KOPT-K1 (cell line): ENCODE measurements around the gene GSN.

ENCODE experiments used
- H3K27ac ChIP-seq: fragments of 200-600 bp; sonication (generic); 2 replicates; pipeline ENCODE4 v1.5.1; 2016; ENCODE audit warnings: antibody characterized with exemption, mild to moderate bottlenecking, low read depth, low read length; ENCODE audit not compliant: poor library complexity, severe bottlenecking
- H3K36me3 ChIP-seq: fragments of 200-600 bp; sonication (generic); 2 replicates; pipeline ENCODE4 v1.5.1; 2017; ENCODE audit warnings: antibody characterized with exemption, mild to moderate bottlenecking, low read length, moderate library complexity; ENCODE audit not compliant: insufficient read depth
- H3K9me3 ChIP-seq: fragments of 200-600 bp; sonication (generic); 2 replicates; pipeline ENCODE4 v1.5.1; 2017; ENCODE audit warnings: antibody characterized with exemption, low read length, mild to moderate bottlenecking; ENCODE audit not compliant: insufficient read depth, poor library complexity, severe bottlenecking

Gene GSN

DNA sequence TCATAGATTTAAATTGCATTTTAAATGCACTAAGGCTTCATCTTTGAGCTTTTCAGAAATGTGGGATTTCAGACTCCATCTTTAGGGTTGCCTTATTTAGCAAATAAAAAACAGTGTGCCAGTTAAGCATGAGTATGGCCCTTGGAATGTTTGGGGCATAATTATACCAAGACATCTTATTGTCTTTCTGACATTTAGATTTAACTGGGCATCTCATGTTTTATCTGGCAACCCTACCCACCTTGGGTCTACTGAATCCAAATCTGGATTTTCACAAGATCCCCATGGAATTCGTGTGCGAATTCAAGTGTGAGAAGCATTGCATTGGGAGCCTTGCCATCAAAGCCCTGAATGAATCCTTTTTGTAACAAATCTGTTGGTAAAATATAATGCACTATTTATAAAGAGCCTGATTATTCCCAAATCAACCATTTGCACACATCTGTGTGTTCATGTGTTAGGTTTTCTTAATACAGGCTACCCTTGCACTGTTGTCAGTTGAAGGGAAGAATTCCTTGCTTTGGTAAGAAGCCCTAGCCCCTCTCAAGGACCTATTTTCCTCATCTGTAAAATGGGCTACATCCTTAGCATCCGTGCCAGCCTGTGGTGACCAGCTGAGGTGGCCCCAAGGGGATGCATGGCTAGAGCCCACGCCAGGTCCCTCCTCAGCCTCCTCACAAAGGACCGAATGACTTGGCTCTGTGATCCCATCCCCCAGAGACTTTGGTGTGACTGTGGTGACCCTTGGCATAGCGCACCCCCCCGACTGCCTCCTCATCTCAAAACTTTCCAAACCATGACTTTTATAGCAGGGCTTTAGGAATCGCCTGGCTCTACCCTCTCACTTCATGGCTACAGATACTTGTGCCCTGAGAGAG, 8.1 kb downstream of the GSN start:
- Histone ChIP-seq H3K9me3 (no peaks in the 10 kb centered on the region), H3K36me3 (no peaks in the 10 kb centered on the region), H3K27ac (no peak overlapping the region)

DNA sequence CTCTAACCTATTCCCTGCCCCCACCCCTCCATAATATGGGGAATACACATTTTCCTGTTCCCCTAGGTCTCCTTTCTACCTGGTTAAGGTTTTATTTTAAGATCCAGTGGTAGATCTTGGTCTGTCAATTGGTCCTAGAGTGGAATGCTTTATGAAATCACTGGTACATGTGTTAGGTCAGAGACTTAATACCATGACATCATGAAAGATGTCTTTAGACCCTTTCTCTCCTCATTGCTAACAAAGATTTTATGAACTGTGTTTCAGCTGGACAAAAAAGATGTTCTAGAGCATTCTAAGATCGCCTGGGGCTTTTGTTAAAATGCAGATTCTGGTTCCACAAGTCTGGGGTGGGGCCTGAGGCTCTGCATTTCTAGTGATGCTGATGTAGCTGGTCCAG, 9.1 kb downstream of the GSN start:
- Histone ChIP-seq H3K27ac (no peak overlapping the region), H3K9me3 (no peaks in the 10 kb centered on the region), H3K36me3 (no peaks in the 10 kb centered on the region)

DNA sequence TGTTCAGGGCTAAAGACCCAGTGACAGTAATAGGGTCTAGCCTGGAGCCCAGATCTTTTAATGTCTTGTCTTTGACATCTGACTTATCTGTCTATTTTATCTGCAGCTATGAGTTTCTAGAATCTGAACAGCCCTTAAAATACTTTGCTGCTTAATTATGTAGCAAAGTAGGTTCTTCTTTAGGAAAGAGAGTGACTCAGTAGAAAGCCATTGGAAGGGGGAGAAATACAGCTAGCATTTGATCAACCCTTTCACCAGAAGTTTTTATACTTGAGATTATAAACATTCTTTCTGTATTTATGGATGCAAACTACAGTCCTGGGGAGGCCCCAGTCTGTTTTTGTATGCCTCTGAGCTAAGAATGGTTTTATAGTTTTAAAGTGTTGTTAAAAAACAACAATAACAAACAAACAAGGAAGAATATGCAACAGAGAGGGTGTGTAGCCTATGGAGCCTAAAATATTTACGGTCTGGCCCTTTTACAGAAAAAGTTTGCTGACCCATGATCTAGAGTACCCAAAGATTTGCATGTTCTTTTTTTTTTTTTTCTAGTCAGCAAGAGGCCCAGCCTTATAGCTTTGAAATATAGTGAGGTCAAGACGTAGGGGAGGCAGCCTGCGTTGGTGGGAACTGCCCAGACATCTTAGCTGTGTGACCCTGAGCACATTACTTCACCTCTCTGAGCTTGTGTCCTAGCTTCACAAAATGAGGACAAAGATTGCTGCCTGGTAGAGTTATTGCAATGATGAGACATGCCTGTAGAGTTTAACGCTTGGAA, 9.7 kb downstream of the GSN start:
- no peaks in the 10 kb centered on the region for H3K36me3 ChIP-seq
- no peaks in the 10 kb centered on the region for H3K9me3 ChIP-seq
- H3K27ac ChIP-seq: no peak overlapping the region

DNA sequence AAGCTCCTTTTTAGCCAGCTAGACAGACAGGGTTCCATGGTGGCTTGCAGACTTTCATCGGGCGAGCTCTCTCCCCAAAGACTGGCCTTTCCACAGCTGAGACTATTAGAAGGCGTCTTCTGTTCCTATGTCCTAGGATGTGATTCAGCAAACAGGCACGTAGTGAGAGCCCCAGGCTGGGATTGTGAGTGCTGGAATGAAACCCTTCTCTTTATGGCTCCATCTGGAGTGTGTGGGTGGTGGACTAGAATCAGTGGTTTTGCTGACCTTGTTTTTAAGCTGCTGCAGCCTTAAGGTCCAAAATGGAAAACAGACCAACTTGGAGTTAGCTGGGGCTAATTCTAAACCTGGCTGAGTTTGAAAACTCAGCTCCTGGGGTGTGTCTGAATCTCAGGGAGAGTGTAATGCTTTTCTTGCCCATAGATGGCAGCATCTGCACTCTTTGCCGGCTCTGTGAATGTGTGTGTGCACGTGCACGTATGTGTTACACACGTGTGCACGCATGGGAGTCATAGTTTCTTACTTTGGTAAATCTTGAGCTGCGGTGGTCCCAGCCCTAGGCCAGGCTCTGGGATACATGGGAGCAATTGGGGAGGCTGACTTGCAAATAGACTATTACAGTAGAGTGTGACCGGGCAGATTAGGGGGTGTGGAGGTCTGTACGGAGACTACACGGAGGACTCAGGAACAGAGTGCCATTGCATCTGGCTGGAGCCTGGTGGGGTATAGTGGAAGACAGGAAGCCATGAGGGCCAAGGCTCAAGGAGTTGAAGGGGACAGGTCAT, 10.7 kb downstream of the GSN start:
- H3K9me3 ChIP-seq: no peaks in the 10 kb centered on the region
- H3K36me3 ChIP-seq: no peaks in the 10 kb centered on the region
- no peak overlapping the region for H3K27ac ChIP-seq

DNA sequence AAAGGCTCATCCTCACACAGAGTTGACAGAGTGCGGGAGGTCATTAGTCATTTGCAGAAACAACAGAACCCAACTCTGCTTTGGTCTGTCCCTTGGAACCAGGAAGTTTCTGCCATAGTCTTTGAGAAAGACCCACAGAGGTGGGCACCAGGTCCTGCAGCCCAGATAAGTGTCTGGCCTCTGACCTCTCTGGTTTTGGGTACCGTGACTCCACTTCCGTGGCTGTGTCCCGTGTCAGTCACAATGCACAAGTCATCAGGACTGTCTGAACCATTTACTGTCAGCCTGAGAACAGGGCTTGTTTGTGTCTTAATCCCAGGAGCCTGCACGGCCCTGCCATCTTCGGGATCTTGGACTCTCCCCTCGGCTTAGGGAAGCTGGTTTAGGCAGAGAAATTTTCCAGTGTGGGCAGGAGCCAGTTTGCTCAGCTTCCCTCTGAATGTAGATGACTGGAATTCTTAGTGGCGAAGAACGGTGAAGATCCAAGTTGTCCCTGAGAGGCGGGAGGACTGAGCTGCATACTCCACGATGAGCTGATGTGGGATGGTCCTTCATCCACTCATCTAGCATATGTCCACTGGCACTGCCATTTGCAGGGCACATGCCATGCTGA, 11.9 kb downstream of the GSN start:
- H3K36me3 ChIP-seq: no peaks in the 10 kb centered on the region
- H3K27ac ChIP-seq: no peak overlapping the region
- H3K9me3 ChIP-seq: no peaks in the 10 kb centered on the region

DNA sequence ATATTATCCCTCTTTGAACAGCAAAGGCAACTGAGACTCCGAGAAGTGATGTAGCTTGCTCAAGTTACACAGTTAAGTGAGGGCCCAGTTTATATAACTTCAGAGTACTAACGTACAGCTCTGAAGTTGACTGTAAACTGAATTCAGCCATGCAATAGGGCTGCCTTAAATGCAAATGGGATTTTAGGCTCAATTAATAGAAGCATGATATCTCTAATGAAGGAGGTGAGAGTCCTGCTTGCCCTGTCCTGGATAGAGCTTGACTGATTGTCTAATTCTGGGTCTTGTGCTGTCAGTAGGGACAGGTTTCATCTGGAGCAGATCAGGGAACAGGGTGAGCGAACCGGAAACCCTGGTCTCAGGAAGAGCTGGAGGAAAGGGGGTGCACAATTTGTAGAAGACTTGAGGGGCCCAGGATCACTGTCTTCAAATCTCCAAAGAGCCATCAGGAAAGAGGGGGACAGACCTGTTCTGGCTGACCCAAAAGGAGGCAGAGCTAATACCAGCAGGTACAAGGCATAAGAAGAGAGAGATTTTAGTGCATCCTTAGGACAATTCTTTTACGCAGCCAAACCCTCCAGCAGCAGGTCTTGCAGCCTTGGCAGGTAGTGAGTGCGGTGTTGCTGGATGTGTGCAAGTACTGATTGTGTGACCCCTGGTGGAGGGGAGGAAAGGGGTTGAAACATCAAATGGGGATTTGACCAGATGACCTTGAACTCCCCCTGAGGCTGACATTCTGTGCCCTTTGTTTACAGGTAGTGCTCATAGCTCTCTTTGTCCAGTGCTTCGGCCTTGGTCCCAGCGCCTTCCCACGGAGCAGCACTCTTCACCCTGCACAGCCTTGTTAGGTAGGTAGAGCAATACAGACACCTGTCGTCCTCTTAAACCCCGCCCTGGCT, 13.0 kb downstream of the GSN start:
- no peaks in the 10 kb centered on the region for H3K9me3 ChIP-seq
- H3K27ac ChIP-seq: no peak overlapping the region
- no peaks in the 10 kb centered on the region for H3K36me3 ChIP-seq

DNA sequence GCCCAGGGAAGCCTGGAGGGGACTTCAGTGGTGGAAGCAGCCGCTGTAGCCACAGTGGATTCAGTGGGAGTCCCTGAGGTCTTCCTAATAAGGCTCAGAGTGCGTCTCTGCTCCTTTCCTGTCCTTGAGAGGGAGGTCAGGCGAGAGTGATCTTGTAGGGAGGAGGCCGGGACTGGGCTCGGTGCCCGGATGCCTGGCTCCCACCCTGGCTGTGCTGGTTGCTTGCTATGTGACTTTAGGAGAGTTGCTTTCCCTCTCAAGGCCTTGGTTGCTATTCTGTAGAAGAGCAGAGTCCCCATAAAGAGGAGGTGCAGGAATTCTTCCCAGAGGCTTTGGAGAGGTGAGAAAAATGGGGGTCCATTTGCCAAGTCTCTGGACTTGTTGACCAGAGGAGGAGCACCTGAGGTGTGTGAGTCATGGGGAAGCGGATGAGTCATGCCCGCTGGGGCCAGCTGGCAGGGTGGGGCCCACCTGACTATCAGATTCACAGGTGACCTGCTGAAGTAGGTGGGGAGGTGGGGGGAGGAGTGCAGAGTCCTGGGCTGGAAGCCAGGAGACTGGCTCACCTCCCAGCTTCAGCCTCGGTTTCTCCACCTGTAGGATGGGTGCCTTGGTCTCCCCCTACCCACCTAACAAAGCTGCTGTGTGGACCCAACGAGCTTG, 13.8 kb downstream of the GSN start:
- Histone ChIP-seq H3K27ac (no peak overlapping the region), H3K36me3 (no peaks in the 10 kb centered on the region), H3K9me3 (no peaks in the 10 kb centered on the region)

DNA sequence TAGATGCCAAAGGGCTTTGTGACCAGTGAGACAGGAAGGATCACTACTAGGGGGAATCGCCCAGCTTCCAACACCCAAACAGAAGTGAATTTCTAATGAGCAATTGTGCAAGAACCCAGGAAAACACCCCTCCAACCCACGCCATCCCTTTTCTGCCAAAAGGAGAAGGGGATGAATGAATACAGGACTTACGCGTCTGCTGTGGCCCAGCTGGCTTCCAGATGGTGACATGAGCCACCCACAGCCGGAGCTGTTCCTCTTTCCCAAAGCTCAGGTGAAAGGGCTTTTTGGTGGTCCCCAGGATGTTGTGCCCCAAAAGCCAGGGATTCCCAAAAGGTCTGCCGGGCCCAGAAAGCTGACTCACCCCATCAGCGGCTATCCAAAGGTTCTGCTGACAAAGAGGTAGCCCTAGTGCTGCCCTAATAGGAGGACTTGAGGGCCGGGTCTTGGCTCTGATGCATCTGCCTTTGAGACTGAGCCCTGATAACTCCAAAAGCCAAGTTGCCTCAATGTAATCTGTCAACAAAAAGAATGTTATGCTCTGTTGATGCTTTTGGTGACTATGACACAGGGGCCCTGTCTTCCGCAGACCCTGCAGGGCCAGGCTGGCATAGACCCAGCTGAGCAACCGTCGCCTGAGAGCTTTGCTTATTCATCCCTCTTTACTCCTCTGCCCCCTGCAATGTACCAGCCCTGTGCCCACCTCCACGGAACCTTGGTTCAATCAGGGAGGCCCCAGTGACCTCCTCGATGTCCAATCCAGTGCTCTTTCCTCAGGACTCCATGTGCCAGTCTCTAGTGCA, 14.5 kb downstream of the GSN start:
- Histone ChIP-seq H3K27ac (no peak overlapping the region), H3K9me3 (no peaks in the 10 kb centered on the region)

DNA sequence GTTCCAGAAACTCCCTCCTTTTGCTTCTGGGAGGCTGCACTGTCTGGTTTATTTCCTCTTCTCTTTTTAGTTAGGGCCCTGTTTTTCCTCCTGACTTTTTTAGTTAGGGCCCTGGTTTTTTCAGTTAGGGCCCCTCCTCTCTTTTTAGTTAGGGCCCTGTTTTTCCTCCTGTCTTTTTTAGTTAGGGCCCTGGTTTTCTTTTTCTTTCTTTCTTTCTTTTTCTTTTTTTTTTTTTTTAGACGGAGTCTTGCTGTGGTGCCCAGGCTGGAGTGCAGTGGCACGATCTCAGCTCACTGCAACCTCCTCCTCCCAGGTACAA, 15.1 kb downstream of the GSN start:
- no peak overlapping the region for H3K27ac ChIP-seq
- H3K9me3 ChIP-seq: no peaks in the 10 kb centered on the region
- H3K36me3 ChIP-seq: no peaks in the 10 kb centered on the region

More for the DNA sequence above, 14.5 kb downstream of the GSN start:
- no peaks in the 10 kb centered on the region for H3K36me3 ChIP-seq

DNA sequence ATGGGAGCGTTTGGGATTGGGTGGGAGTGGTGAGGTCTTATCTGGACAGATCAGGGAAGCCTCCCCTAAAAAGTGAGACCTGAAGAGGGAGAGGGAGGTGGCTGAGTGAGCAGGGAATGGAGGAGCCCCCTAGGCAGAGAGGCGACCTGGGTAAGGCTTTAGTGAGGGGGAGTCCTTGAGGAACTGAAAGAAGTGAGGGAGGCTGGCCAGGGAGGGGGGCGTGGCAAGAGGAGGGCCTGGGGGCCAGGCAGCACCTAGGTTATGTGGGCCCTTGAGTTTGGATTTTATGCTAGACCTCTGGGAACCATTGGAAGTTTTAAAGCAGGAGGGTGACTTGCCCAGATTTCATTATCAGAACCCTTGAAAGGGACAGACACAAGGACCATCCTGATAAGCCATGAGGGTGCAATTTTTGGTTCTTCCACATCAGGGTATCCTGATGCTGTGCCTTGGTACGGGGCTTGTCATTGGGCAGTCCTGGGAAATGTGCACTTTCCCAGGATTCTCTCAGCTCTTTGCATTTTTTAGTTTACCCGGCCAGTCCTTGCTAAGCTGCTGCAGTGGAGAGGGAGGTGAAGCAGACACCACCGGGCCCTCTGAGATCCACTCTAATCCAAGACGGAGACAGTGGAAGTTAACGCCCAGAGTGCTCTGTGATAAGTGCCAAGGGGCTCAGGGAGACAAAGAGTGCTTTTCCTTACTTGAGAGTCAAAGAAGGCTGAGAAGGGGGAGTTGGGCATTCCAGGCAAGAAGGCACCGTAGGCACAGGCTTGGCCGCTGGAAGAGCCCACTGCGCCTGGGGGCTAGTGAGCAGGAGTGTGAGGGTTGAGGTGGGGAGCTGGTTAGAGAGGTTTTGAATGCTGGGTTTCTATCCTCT, 16.1 kb downstream of the GSN start:
- Histone ChIP-seq H3K36me3 (no peaks in the 10 kb centered on the region), H3K9me3 (no peaks in the 10 kb centered on the region), H3K27ac (no peak overlapping the region)

DNA sequence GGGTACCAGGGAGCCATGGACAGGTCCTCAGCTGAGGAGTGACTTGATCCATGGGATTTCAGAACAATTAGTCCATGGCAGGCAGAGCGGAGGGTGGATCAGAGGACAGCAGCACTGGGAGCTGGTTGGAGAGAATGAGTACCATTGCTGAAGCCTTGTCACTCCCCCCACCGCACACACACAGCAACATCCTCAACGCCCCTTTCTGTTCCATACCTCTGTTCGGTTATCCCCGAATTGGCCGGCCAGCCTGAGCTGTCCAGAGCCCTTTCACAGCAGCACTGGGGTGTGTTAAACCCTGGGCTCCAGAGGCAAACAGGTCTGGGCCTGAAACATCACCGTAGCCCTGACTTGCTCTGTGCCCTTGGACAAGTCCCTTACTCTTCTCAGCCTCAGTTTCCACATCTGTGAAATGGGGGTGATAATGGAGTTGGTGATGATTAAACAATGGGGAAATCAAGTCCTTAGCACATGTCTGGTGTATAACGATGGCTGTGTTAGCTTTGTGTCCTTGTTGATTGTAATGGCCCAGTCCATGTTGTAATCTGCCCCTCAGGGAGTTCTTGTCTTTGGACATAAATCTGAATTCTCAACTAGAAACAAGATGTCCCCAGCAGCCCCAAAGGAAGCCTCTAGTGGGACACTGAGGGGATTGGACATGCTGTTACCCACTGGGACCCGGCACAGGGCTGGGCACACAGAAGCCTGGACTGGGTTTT, 16.9 kb downstream of the GSN start:
- Histone ChIP-seq H3K36me3 (no peaks in the 10 kb centered on the region), H3K9me3 (no peaks in the 10 kb centered on the region), H3K27ac (no peak overlapping the region)
